OCI-LY1 (cell line): Measurements from ENCODE around the gene CDCA3.
"Not testable (repeated sequence)": the region's sequence is repeated elsewhere in the genome, so short reads cannot be mapped to it uniquely, and the experiment has no call there.

Experiments used
- EZH2 ChIP-seq: fragments of 200-600 bp; sonication (generic), shearing (Covaris generic); IDR thresholded peaks from 2 replicates; pipeline ENCODE4 v1.8.0; 2017; ENCODE audit warnings: borderline replicate concordance, mixed run types, mild to moderate bottlenecking, antibody characterized with exemption, low read length, moderate library complexity, mixed read lengths
- TF ChIP-seq, protein P1 (sequence below): fragments of 200-600 bp; sonication (generic), shearing (Covaris generic); IDR thresholded peaks from 2 replicates; pipeline ENCODE4 v1.5.1; 2017; ENCODE audit warnings: mild to moderate bottlenecking, antibody characterized with exemption, low read length, moderate library complexity, mixed read lengths

GRCh38 chr12:6865307-6865706, 14.2 kb upstream of the CDCA3 start:
- TF ChIP-seq, protein P1, sequence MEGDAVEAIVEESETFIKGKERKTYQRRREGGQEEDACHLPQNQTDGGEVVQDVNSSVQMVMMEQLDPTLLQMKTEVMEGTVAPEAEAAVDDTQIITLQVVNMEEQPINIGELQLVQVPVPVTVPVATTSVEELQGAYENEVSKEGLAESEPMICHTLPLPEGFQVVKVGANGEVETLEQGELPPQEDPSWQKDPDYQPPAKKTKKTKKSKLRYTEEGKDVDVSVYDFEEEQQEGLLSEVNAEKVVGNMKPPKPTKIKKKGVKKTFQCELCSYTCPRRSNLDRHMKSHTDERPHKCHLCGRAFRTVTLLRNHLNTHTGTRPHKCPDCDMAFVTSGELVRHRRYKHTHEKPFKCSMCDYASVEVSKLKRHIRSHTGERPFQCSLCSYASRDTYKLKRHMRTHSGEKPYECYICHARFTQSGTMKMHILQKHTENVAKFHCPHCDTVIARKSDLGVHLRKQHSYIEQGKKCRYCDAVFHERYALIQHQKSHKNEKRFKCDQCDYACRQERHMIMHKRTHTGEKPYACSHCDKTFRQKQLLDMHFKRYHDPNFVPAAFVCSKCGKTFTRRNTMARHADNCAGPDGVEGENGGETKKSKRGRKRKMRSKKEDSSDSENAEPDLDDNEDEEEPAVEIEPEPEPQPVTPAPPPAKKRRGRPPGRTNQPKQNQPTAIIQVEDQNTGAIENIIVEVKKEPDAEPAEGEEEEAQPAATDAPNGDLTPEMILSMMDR, result not testable (repeated sequence)
- TF ChIP-seq EZH2, result not testable (repeated sequence)
